ENCODE measurements around the gene PCDHB3.

PCDHB3 gene

DNA sequence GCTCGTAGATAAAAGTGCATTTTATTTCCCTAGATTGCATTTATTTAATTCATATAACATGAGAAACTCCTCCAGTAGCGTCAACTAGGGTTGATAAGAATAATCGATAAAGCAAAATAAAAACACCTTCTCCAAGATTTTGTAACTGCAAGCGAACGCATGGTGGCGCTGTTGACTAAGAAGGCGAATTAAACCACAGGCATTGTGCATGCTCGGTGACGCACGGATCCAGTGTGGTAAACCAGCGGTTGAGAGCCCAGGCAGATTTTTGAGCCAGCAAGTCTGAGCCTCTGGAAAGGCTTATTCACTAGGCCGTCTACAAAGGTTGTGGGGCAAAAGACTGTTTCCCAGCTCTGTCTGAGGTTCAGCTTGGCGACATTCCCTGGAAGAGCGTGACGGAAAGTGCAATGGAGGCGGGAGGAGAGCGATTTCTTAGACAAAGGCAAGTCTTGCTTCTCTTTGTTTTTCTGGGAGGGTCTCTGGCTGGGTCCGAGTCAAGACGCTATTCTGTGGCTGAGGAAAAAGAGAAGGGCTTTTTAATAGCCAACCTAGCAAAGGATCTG is at the start of gene PCDHB3:
Gene PCDHB3 (plus strand): TSS at position 231 of the 563 bp plus-strand sequence. CDS start 177 bp downstream, at position 408.
- TF ChIP-seq, protein P1, sequence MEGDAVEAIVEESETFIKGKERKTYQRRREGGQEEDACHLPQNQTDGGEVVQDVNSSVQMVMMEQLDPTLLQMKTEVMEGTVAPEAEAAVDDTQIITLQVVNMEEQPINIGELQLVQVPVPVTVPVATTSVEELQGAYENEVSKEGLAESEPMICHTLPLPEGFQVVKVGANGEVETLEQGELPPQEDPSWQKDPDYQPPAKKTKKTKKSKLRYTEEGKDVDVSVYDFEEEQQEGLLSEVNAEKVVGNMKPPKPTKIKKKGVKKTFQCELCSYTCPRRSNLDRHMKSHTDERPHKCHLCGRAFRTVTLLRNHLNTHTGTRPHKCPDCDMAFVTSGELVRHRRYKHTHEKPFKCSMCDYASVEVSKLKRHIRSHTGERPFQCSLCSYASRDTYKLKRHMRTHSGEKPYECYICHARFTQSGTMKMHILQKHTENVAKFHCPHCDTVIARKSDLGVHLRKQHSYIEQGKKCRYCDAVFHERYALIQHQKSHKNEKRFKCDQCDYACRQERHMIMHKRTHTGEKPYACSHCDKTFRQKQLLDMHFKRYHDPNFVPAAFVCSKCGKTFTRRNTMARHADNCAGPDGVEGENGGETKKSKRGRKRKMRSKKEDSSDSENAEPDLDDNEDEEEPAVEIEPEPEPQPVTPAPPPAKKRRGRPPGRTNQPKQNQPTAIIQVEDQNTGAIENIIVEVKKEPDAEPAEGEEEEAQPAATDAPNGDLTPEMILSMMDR (IDR thresholded peaks at IDR 0.05): peak; percentile 44
- no peak for TF ChIP-seq ZFX (IDR thresholded peaks at IDR 0.05; ENCODE audit: borderline replicate concordance)
- no peak within 1 kb of the TSS for H3K27ac ChIP-seq

DNA sequence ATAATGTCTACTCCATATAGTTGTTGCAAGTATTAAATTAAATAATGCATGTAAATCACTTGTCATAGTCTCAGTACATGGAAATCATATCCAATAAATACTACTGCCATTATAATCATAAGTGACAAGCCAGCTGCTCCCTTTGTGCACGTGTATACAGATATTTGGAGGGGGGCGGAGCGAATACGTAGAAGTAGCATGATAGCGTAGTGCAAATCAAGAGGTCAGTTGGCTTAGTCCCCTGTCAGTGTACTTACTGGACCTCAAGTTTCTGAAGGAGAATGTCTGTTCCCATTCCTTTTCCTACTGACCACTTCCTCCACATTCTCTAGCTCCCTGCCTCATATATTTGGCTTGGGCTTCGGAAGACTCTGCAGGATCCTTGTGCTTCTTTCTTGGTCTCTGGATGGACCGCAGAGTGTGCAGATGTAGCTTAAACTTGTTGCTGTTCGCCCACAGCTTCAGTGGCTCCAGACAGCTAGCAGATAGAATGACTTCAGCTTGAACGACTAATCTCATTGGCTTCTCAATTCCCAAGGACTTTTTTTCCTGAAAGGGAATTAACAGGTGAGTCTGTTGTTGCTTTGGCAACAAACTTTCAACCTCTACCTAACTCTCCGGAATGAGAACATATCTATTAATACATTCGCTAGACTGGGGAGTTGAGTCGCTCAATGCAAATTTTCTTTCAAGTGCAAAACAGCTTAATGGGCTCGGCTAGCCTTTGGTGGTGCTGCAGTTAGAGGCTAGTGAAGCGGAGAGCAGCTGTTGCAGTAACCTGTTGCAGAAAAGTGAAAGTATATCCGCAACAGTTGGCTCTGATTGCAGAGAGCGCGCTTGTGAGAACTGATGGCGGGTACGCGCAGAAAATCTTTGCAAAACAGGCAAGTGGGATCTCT is 49.4 kb upstream of the PCDHB3 start, which contains the start of gene PCDHB1:
Gene PCDHB1 (plus strand): TSS at position 753 of the 899 bp plus-strand sequence. CDS start 97 bp downstream, at position 850.
- H3K27ac ChIP-seq: peak within 1 kb of the TSS; percentile 58
- no peak for TF ChIP-seq ZFX (IDR thresholded peaks at IDR 0.05; ENCODE audit: borderline replicate concordance)
- TF ChIP-seq, protein P1 (IDR thresholded peaks at IDR 0.05): no peak

DNA sequence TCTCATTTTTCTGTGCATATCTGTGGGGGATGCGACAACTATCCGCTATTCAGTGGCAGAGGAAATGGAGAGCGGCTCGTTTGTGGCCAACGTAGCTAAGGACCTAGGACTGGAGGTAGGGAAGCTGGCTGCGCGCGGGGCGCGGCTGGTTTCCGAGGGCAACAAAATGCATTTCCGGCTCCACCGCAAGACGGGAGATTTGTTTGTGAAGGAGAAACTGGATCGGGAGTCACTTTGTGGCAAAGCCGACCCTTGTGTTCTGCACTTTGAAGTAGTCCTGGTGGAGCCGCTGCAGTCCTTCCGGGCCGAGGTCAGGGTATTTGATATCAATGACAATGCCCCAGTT is 48.8 kb upstream of the PCDHB3 start:
- peak overlapping the region; percentile 58 for H3K27ac ChIP-seq
- TF ChIP-seq, protein P1 (IDR thresholded peaks at IDR 0.05): no peak
- TF ChIP-seq ZFX (IDR thresholded peaks at IDR 0.05; ENCODE audit: borderline replicate concordance): no peak

DNA sequence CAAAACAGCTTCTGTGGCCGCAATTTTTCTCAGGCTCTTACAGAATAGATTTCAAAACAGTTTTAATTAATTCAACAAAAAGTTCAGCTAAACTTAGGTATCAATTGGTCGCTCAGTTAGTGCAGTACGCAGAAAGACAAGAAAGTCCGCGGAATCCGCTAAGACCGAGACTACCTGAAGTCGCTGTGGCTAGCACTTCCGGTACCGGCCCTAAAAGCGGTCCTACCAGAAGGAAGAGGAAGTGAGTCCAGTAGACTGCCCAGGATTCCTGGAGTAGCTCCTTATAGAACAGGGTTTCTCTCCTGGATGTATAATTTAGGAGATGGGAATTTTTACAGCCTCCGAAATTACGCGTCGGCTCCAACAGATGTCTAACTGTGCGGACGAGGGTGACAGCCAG is 22.4 kb upstream of the PCDHB3 start:
- TF ChIP-seq, protein P1 (IDR thresholded peaks at IDR 0.05): no peak
- TF ChIP-seq ZFX (IDR thresholded peaks at IDR 0.05; ENCODE audit: borderline replicate concordance): no peak
- no peak overlapping the region for H3K27ac ChIP-seq

DNA sequence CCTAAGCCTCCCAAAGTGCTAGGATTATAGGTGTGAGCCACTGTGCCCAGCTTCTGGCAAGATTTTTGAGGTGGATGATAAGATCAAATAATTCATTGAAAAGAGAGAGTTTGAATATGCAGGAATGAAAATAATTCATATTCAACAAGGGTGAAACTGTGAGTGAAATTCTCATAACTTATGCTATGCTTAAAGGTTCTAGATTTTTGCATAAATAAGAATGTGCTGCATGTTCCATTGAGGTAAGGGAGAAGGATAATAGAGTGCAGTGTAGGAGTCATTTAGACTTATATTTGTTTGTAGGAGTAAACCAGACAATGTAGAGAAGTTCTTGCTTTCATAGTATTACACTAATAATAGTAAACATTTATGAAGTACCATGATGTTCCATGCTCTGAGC is 18.0 kb upstream of the PCDHB3 start:
- H3K27ac ChIP-seq: no peak overlapping the region
- TF ChIP-seq, protein P1 (IDR thresholded peaks at IDR 0.05): no peak
- no peak for TF ChIP-seq ZFX (IDR thresholded peaks at IDR 0.05; ENCODE audit: borderline replicate concordance)

DNA sequence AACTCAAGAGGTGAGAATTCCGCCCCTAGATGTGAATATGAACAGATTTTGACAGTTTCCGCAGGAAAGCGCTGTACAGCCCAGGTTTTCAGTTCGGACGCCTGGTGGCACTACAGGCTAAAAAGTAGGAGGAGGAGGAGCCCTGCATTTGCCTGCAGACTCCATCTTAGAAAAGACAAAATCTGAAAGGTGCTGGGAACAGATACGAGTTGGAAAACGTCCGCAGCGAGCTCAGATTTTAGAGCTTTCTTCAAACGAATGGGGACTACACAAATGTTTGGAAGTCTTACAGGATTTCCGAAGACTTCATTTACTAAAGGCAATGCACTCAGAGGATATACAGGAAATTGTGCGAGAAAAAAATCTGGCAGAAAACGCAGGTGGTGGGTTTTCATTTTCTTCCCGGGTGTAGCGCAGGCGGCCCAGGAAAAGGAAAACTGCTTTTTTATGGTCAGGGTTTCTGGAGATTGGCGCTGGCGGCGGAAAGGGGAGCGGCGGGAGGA is 15.7 kb upstream of the PCDHB3 start:
- TF ChIP-seq ZFX (IDR thresholded peaks at IDR 0.05; ENCODE audit: borderline replicate concordance): no peak
- TF ChIP-seq, protein P1 (IDR thresholded peaks at IDR 0.05): peak; percentile 90
- peak overlapping the region; percentile 65 for H3K27ac ChIP-seq
